ENCODE results near the gene ATP2C2.

Gene ATP2C2

DNA sequence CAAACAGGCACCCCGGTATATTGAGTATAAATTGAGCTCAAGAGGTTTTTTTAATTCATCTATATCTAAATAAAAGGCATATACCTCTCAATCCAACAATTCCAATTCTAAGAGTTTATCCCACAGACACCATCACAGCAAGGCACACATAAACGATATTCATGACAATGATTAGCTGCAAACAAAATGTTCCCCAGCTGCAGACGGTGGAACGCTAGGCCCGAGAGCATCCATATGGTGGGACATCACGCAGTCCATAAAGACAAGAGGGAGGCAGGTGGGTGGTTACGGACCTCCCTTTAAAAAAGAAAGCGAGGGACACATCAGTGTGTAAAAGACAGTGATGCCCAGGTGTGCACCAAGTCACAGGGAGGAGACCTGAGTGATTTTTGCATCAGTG, 108.1 kb downstream of the ATP2C2 start:
- H3K9me3 Mint-ChIP-seq = peaks cover 11 to 25% of the 10 kb centered on the region in 2 donors
- DNase-seq = no peak
- peaks cover 38 to 55% of the 10 kb centered on the region in 2 donors for H3K36me3 Mint-ChIP-seq
- H3K27ac Mint-ChIP-seq = no peak overlapping the region
- no peak for ATAC-seq (replicated peaks)
- H3K4me3 Mint-ChIP-seq = no peak overlapping the region
- H3K4me1 Mint-ChIP-seq = peaks cover 4 to 10% of the 10 kb centered on the region in 2 donors
- H3K27me3 Mint-ChIP-seq = no peaks in the 10 kb centered on the region

DNA sequence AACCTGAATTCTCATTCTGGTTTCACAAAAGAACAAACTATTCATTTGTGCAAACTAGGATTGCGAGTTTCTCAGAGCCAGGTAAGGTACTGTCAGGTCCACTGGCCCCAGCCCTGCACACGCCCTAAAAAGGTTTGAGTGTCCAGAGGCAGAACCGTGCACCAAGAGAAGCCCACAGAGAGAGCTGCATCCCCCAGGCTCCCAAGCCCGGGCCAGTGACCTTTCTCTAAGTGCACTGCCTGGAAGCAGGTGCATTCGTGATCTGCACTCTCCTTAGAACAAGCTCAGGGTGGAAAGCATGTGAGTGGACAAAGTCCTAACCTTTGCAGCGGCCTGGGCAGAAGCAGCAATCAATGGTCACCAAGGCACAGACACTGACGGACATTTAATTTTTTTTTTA, 109.3 kb downstream of the ATP2C2 start:
- Mint-ChIP-seq H3K4me3 (no peak overlapping the region), H3K36me3 (peaks cover 31 to 49% of the 10 kb centered on the region in 2 donors), H3K4me1 (peaks cover 4 to 23% of the 10 kb centered on the region in 2 donors), H3K27ac (no peak overlapping the region), H3K27me3 (no peaks in the 10 kb centered on the region), H3K9me3 (peaks cover 5 to 16% of the 10 kb centered on the region in 2 donors)
- no peak for DNase-seq
- ATAC-seq (replicated peaks) = no peak

DNA sequence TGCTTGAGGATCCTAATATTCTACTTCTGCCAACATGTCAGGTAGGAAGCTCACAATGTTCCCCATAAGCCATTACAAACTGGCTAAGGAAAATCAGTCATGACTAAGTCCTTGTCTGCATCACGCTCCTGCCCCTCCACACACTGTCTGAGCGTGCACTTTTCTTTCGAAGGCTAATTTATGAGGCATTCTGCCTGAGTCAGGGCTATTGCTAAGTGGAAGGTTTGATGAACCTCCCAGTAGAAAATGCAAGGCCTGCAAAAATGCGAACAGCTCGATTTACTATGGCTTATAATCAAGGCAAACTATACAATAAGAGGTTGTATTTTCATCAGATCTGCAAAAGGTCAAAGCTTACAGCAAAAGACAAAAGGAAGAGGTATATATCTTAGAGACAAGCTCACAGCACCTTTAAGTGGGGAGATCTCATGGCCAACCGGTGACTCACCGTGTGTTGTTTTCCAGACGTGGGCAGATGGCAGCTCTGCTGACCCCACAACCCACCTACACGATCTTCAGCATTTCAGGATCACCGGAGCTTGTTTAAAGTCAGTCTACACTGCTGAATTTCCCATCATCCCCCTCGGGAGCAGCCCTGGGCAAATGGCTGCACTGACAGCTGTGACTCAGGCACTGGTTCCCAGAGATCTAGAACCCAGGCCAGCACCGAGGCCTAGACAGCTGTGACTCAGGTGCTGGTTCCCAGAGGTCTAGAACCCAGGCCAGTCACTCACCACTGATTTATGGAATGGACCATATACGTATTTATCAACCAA, 110.0 kb downstream of the ATP2C2 start:
- H3K27me3 Mint-ChIP-seq = no peaks in the 10 kb centered on the region
- H3K36me3 Mint-ChIP-seq = peaks cover 27 to 44% of the 10 kb centered on the region in 2 donors
- H3K27ac Mint-ChIP-seq = no peak overlapping the region
- ATAC-seq (replicated peaks) = peak; percentile 16 to 46
- H3K9me3 Mint-ChIP-seq = peaks cover 3 to 9% of the 10 kb centered on the region in 2 donors
- no peak for DNase-seq
- peaks cover 4 to 30% of the 10 kb centered on the region in 2 donors for H3K4me1 Mint-ChIP-seq
- H3K4me3 Mint-ChIP-seq = no peak overlapping the region

GRCh38 chr16:84479716-84480450, 111.5 kb downstream of the ATP2C2 start:
- Mint-ChIP-seq H3K4me3 (no peak overlapping the region), H3K4me1 (peaks cover 4 to 30% of the 10 kb centered on the region in 2 donors), H3K27me3 (no peaks in the 10 kb centered on the region), H3K9me3 (peaks cover 3 to 7% of the 10 kb centered on the region in 2 donors), H3K36me3 (peaks cover 18 to 34% of the 10 kb centered on the region in 2 donors), H3K27ac (no peak overlapping the region)
- ATAC-seq (replicated peaks) = no peak
- no peak for DNase-seq

DNA sequence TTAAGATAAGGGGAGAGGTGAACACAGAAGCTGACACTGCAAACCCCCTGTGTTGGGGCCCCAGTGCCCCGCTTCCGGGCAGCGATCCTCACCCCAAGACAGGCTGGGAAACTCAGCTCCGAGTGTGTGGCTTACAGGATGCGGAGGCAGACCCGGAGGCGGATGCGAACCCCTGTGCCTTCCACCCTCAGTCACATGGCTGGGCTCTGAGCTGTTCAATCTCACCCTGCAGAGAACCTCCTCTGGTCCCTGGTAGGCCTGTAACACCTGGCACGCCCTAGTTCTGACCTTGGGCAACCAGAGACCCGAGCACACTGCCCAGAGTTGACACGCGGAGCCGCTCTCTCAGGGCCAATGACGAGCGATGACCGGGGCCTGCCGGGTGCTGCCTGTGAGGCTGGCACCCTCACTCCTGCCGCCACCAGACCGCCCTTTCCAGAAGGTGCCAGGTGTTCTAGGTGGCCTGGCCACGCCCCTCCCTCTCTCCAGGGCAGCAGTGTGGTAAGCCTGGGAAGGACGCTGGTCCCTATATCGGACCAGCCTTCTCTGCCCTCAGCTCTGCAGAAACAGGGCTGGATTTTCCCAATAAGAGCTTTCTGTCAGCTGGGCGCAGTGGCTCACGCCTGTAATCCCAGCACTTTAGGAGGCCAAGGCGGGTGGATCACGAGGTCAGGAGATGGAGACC, 112.9 kb downstream of the ATP2C2 start:
- peaks cover 4 to 30% of the 10 kb centered on the region in 2 donors for H3K4me1 Mint-ChIP-seq
- H3K27me3 Mint-ChIP-seq = no peaks in the 10 kb centered on the region
- ATAC-seq (replicated peaks) = no peak
- H3K4me3 Mint-ChIP-seq = no peak overlapping the region
- peaks cover 19 to 27% of the 10 kb centered on the region in 2 donors for H3K36me3 Mint-ChIP-seq
- no peak for DNase-seq
- no peaks in the 10 kb centered on the region for H3K9me3 Mint-ChIP-seq
- no peak overlapping the region for H3K27ac Mint-ChIP-seq

DNA sequence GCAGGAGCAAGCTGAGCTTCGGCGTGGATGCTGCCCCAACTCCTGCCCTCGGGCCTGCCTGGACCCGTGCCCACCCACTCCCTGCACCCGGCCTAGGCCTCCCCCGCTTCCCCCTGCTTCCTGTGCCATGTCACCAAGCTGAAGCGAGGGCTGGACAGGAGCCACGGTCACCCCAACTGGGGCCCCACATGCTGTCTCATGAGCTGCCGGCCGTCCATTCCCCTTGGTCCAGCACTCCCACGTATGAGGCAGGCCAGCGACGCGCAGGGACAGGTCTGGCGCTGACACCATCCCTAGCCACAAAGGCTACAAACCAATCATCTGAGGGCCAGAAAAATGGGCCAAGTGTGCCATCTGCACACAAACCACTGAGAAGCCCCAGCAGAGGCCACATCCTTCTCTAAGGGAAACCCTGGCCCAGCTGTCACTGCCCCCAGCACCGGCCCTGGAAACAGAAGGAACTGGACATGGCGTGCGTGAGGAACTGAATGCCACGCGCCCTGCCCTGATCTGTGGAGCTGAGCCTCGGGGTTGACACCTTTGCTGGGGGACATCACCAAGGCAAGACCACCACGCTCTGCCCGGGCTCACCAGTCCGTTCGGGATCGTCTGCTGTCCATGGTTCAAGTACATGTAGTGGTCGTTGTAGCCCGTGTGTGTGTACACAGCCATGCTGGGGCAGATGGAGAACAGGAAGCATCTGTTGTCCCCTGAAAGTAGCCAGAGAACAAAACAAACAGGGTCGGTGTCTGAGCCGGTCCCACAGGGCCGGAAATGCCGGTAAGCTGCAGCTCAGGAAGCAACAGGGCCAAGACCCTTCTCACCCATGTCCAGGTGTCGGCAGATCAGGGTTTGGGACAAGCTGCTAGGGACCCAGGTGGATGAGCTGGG, 113.9 kb downstream of the ATP2C2 start:
- no peak overlapping the region for H3K27ac Mint-ChIP-seq
- H3K9me3 Mint-ChIP-seq = no peaks in the 10 kb centered on the region
- no peak for ATAC-seq (replicated peaks)

DNA sequence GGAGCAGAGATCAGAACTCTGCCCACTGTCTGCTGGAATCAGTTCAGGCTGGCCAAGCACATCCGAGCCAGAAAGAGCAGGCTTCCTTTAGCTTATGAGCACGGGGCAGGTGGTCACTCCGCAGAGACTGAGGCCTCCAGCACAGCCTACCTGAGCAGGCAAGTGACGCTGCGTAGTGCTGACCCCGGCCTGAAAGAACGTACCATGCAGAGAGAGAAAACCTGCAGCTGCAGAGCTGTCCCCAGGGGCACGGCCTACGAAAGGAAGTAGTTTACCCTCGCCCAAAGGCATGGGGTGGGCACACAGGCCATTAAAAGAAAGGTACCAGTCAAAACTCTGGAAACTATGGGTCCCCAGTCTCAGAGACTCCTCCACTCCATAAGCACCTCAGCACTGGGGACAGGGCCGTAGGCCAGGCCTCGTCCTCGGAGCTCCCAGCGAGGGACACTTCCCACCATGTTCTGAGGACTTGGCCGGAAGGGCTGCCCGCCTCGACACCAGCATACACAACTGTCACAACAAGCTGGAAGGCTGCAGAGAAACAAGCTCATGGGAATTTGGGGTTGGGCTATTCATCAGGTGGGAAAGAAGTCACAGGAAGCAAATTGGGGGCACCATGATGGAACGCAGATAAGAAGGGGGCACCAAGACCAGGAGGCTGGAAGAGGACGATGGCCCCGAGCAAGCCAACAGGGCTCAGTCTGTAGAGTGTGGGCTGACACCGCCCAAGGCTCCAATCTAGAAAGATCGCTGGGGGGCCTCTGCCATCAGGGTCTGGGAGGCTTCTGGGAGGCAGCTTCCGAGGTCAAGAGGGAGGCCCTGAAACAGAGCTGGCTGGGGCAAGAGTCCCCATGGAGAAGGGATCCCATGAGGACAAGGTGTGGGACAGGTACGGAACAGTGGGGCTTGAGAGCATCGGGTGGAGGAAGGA, 114.9 kb downstream of the ATP2C2 start:
- Mint-ChIP-seq H3K27ac (no peak overlapping the region), H3K9me3 (no peaks in the 10 kb centered on the region), H3K27me3 (no peaks in the 10 kb centered on the region), H3K4me1 (peaks cover 4 to 28% of the 10 kb centered on the region in 2 donors), H3K36me3 (peaks cover 26 to 30% of the 10 kb centered on the region in 2 donors), H3K4me3 (no peak overlapping the region)
- ATAC-seq (replicated peaks) (no peak), DNase-seq (no peak)

More for the DNA sequence above, 113.9 kb downstream of the ATP2C2 start:
- no peak for DNase-seq
- H3K4me3 Mint-ChIP-seq = no peak overlapping the region
- H3K4me1 Mint-ChIP-seq = peaks cover 4 to 30% of the 10 kb centered on the region in 2 donors
- H3K36me3 Mint-ChIP-seq = peaks cover 24 to 28% of the 10 kb centered on the region in 2 donors
- no peaks in the 10 kb centered on the region for H3K27me3 Mint-ChIP-seq

- H3K9me3 Mint-ChIP-seq = no peaks in the 10 kb centered on the region
- H3K4me1 Mint-ChIP-seq = peaks cover 0 to 21% of the 10 kb centered on the region in 2 donors
- DNase-seq (no peak), ATAC-seq (replicated peaks) (no peak)
- peaks cover 28% of the 10 kb centered on the region in 2 donors for H3K36me3 Mint-ChIP-seq
- H3K4me3 Mint-ChIP-seq = no peak overlapping the region
- no peak overlapping the region for H3K27ac Mint-ChIP-seq
- H3K27me3 Mint-ChIP-seq = no peaks in the 10 kb centered on the region
Measured at GRCh38 chr16:84483882-84484565, 115.7 kb downstream of the ATP2C2 start.

- H3K9me3 Mint-ChIP-seq = no peaks in the 10 kb centered on the region
- no peak for ATAC-seq (replicated peaks)
- DNase-seq = no peak
- H3K4me1 Mint-ChIP-seq = peaks cover 0 to 21% of the 10 kb centered on the region in 2 donors
- no peaks in the 10 kb centered on the region for H3K27me3 Mint-ChIP-seq
- H3K36me3 Mint-ChIP-seq = peaks cover 26 to 29% of the 10 kb centered on the region in 2 donors
- no peak overlapping the region for H3K4me3 Mint-ChIP-seq
- no peak overlapping the region for H3K27ac Mint-ChIP-seq
Measured at GRCh38 chr16:84484579-84485254, 116.4 kb downstream of the ATP2C2 start.

- Mint-ChIP-seq H3K4me3 (no peak overlapping the region), H3K27ac (no peak overlapping the region), H3K27me3 (no peaks in the 10 kb centered on the region), H3K4me1 (peaks cover 0 to 21% of the 10 kb centered on the region in 2 donors), H3K36me3 (peaks cover 27 to 34% of the 10 kb centered on the region in 2 donors), H3K9me3 (no peaks in the 10 kb centered on the region)
- ATAC-seq (replicated peaks) (no peak), DNase-seq (no peak)
Measured at GRCh38 chr16:84485255-84486010, 117.1 kb downstream of the ATP2C2 start.

- Mint-ChIP-seq H3K9me3 (no peaks in the 10 kb centered on the region), H3K4me1 (peaks cover 0 to 21% of the 10 kb centered on the region in 2 donors), H3K4me3 (no peak overlapping the region), H3K27me3 (no peaks in the 10 kb centered on the region), H3K36me3 (peaks cover 34 to 40% of the 10 kb centered on the region in 2 donors), H3K27ac (no peak overlapping the region)
- DNase-seq (no peak), ATAC-seq (replicated peaks) (no peak)
Measured at GRCh38 chr16:84486126-84486525, 117.8 kb downstream of the ATP2C2 start.

Data from stimulated activated naive B cell treated with anti-CD40 and anti-IgM and Interleukin-4, amounts not matched to agents 10 μg/mL and 1 μg/mL and 100 μg/mL, for 72 hours (primary cell).